ENCODE results near the gene COMMD6.

The COMMD6 gene

GRCh38 chr13:75478659-75479058 is 59.0 kb downstream of the COMMD6 start:
- no peak overlapping the region; the same call in 1 of the 2 replicates for H3K4me3 ChIP-seq (replicated peaks; ENCODE audit: low read depth, low read length)
- no peak for DNase-seq (ENCODE audit: extremely low read depth, low read depth)
- TF ChIP-seq CTCF (IDR thresholded peaks at IDR 0.05; ENCODE audit: low read depth, low read length, missing control alignments) = no peak
